NT2/D1 (cell line): ENCODE results near the gene IKZF3.

Experiments
- SUZ12 ChIP-seq: IDR thresholded peaks from 2 replicates; pipeline ENCODE4 v1.6.1; 2011; ENCODE audit not compliant: insufficient read length, insufficient read depth; ENCODE audit errors: extremely low read depth
- YY1 ChIP-seq: IDR thresholded peaks from 2 replicates; pipeline ENCODE4 v1.6.1; 2011; ENCODE audit not compliant: insufficient read length, insufficient read depth
- ZNF274 ChIP-seq: IDR thresholded peaks from 2 replicates; pipeline ENCODE4 v1.6.1; 2011; ENCODE audit warnings: mild to moderate bottlenecking, low read depth, low read length

DNA sequence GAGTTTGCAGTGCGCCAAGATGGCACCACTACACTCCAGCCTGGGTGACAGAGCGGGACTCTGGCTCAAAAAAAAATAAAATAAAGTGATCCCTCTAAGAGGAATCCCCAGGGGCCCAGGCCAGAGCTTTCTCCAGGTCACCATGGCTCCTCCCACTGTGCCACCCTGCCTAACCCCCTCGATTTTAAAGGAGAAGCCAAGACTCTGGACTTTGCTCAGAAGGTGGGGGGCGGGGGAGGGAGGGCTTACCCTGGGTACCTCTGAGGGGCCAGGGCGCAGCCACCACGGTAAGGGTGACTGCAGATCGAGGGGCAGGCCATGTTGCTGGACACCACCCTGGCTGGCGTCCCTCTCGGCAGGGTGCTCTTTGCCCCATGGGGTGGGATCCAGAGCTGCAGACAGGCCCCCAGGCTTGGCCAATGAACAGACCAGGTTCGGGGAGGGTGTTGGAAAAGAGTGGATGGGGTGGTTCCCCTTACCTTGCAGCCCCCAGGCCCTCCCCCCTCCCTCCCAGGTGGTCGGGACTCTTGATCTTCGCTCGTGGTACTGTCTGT is 126.8 kb downstream of the IKZF3 start:
- TF ChIP-seq ZNF274 = no peak
- TF ChIP-seq YY1 = no peak
- TF ChIP-seq SUZ12 = no peak
